Erythroblast (primary cell): ENCODE results near the gene NME7.

Experiments used
- GATA1 ChIP-seq: IDR thresholded peaks from 2 replicates; pipeline ENCODE4 v1.6.1; 2011; ENCODE audit warnings: low read depth, mild to moderate bottlenecking, control low read depth, low read length, moderate library complexity
- POLR2A ChIP-seq: IDR thresholded peaks from 2 replicates; pipeline ENCODE4 v1.6.1; 2011; ENCODE audit warnings: mild to moderate bottlenecking, low read length

- TF ChIP-seq POLR2A = no peak
- no peak for TF ChIP-seq GATA1
Observed at GRCh38 chr1:169316556-169316955, 51.0 kb downstream of the NME7 start.
